Gastrocnemius medialis (tissue), 4 donors: Measurements from ENCODE around the gene DISP3.

ENCODE experiments used
- CTCF ChIP-seq, 5 experiments: fragments of 450-650 bp in 3 of 5; fragments of 200-600 bp in 2 of 5; sonication (generic) in 2 of 5; IDR thresholded peaks in 4 of 5; conservative IDR thresholded peaks in 1 of 5; 1 replicate in 4 of 5; 2 replicates in 1 of 5; pipeline ENCODE4 v1.5.1; 2016 to 2019; ENCODE audit warnings: antibody characterized with exemption in 5 of 5, mild to moderate bottlenecking in 3 of 5, moderate library complexity in 3 of 5
- POLR2A ChIP-seq, 2 donors: fragments of 450-650 bp; IDR thresholded peaks; one replicate each; pipeline ENCODE4 v1.6.1; 2017; ENCODE audit warnings: antibody characterized with exemption in 2 of 2, mild to moderate bottlenecking in 2 of 2, moderate library complexity in 2 of 2

- TF ChIP-seq CTCF (IDR thresholded peaks at IDR 0.05 in 4 of 5, conservative IDR thresholded peaks at IDR 0.05 in 1 of 5): no peak
- TF ChIP-seq POLR2A (IDR thresholded peaks at IDR 0.05): no peak
Measured at GRCh38 chr1:11499601-11500331, 20.8 kb downstream of the DISP3 start.
